GM20431 (cell line): Measurements from ENCODE around the gene SOCS6.

ENCODE experiments used
- in situ Hi-C: fragments of 300-500 bp; cut with MseI, MboI; formaldehyde crosslinking; loops from one replicate; pipeline ENCODE4 v1.15.0; 2020; ENCODE audit warnings: low sequenced_read_pairs; ENCODE audit not compliant: unreplicated experiment

The SOCS6 gene

DNA sequence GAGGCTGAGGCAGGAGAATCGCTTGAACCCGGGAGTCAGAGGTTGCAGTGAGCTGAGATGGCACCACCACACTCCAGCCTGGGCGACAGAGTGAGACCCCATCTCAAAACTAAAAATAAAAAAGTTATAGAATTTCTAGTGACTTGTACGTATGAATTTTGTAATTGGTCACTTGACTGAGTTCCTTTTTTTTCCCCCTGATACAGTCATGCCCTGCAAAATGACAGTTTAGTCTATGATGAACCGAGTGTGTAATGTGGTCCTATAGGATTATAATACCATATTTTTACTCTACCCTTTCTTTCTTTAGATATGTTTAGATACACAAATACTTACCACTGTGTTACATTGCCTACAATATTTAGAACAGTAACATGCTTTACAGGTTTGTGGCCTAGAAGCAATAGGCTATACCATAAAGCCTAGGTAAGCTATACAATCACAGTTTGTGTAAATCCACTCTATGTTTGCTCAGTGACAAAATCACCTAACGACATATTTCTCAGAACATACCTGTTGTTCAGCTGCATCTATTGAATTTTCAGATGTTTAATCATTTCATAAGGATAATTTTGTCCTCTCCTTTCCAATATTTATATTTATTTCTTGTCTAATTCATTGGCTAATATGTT lies 25.4 kb downstream of the SOCS6 start:
- in situ Hi-C loops, result no loop called here

DNA sequence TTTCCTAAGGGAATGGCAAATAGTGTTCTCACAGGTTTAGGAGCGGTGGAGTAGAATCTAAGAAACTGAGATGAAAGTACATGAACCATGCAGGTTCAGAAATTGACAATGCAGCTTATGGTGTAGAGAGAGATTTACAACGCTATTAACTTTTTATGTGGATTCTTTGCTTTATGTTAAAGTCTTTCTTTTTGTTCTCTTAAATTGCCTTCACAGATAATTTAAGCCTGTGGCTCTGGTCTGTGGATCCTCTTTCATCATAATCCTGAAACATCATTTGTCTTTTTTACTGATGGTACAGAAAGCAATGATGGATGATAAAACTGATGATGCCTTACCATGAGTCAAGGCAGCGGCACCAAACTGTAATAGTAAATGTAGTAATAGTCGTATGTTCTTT lies 30.3 kb downstream of the SOCS6 start:
- in situ Hi-C loops, result no loop called here

GRCh38 chr18:70321616-70322015 lies 32.8 kb downstream of the SOCS6 start:
- in situ Hi-C loops, result no loop called here

- in situ Hi-C loops, result no loop called here
These were observed 33.5 kb downstream of the SOCS6 start for GRCh38 chr18:70322385-70322784.

- in situ Hi-C loops, result no loop called here
These were observed 34.1 kb downstream of the SOCS6 start for GRCh38 chr18:70322928-70323327.

GRCh38 chr18:70324897-70325296 lies 36.1 kb downstream of the SOCS6 start:
- in situ Hi-C loops, result no loop called here

DNA sequence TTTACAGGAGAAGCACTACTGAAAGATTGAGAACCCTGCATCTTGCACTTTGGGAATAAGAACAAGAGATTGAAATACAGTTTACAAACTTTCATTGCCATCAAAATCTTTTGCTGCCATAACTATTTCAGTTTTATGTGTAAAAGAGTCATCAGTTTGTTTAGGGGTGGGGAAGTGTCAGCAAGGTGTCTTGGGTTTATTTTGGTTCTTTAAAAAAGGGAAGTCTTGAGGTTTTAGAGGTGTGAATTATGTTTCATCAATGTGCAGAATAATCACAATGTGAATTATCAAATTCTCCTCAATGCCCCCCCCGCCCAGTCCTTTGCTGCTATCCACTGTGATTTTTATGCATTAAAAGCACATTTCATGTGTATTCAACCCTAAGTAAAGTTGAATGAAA lies 37.4 kb downstream of the SOCS6 start:
- in situ Hi-C loops, result no loop called here

GRCh38 chr18:70328169-70328568 lies 39.3 kb downstream of the SOCS6 start:
- in situ Hi-C loops, result no loop called here

GRCh38 chr18:70329071-70329470 lies 40.2 kb downstream of the SOCS6 start:
- in situ Hi-C loops, result no loop called here

DNA sequence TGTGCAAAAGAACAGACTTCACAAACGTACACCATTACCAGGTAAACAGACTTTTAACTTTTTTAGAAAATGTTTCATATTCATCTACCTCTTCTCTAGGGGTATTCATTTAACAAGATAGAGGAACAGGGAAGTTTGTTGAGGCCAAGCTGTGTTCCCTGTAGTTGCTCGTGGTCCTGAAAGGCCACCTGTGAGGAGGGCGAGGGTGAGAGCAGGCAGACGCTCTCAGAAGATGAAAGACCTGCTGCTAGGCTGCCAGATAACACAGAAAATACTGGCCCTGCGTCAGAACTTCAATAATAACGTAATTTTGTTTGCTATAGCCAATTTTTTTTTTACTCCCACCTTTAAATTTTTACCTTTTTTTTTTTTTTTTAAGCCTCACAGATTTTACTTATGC lies 42.0 kb downstream of the SOCS6 start:
- in situ Hi-C loops, result no loop called here

DNA sequence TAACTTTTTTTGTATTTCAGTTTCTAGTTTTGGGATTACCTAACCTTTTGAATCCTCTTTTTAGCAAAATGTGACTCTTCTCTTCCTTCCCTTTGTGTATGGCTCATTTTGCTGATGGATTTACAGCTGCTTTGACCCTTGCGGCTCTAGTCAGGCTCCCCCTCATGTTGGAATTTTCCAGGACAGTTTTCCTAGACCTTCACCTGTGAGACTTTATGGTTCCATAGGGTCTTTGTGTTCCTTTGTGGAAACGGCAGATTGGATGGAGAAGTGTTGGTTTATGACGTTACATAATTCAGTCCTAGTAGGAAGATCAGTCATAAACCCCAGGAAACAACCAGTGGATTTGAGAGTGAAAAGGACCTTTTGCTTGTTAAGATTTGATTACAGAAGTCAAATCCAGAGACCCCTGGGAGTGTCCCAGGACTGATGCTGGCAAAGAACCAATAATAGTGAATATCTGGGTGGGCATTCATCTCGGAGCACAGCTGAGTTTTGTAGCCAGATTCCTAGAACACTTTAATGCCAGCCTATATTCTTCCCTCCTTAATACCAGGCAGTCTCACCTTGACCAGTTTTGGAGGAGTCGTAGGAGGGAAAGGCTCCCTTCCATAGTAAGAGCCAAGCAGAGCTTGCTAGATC lies 42.7 kb downstream of the SOCS6 start:
- in situ Hi-C loops, result no loop called here

DNA sequence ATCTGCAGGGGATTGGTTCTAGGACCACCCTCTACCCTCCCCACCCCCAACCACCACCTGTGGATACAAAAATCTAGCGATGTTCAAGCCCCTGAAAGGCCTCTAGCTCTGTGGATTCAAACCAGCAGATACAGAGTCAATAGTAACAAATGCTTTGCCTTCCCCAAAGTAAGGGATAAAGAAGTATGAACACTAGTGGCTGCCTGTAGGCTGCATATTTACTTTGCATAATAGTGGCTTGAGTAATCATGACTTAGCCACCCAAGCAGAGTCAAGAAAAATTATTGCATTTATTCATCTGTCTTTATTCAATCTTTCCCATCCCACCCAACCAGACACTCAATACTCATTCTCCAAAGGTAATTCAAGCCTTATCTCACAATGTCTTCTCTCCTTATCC lies 43.8 kb downstream of the SOCS6 start:
- in situ Hi-C loops, result no loop called here

DNA sequence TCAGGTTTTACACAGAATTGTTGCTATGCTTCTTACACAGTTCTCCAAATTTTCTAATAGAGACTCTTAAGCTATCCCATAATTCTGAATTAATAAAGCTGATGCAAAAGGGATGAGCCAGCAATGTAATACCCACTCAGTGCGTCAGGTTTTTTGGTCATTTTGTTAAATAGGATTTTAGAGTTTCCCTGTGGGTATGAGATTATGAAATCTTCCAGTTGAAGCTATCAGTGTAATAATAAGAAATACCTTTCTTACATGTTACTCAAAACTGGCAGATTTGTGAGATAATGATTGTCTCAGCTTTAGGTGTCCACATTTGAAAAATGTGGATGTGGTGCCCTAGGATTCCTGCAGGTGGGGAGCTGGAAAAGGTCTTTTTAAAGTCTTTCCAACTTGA lies 44.5 kb downstream of the SOCS6 start:
- in situ Hi-C loops, result no loop called here

GRCh38 chr18:70333757-70334156 lies 44.9 kb downstream of the SOCS6 start:
- in situ Hi-C loops, result no loop called here

- in situ Hi-C loops, result no loop called here
These were observed 45.4 kb downstream of the SOCS6 start for GRCh38 chr18:70334264-70334663.

- in situ Hi-C loops, result no loop called here
These were observed 46.0 kb downstream of the SOCS6 start for GRCh38 chr18:70334728-70335329.

DNA sequence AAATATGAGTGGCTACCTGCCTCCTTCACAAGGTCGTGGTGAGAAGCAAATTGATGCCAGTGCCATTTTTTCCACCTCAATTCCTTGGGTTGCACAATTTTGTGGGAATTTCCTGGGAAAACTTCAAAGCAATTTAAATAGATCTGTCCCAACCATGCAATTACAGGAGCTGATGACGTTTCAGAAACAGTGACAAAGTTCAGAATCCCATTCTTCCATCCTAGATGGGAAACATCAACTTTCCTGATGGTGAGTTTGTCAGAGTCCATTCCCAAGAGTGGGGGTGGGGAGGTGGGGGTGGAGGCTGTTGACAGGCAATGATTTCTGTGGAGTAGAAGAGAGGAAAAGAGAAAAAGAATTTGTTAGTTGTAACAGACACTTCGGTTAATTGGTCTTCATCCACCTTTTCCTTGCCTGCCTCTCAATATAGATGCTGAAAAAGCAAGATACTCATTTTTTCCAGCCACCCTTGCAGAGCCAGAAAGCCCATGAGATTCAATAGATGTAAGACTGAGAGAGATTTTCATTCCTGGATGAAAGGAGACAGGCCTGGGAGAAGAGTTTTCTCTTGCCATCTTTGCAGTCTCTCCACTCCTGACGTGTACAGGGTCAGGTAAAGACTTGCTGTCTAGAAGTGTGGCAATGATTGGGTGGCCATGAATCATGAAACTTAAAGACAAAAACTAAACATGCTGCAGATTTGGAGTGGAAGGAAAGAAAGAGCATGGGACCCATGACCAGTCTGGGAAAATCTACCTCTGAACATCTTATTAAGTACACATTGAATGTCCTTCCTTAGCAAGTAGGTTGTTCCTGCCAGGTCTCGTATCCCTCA lies 47.3 kb downstream of the SOCS6 start:
- in situ Hi-C loops, result no loop called here

- in situ Hi-C loops, result no loop called here
These were observed 48.5 kb downstream of the SOCS6 start for GRCh38 chr18:70337139-70337972.

GRCh38 chr18:70338890-70339289 lies 50.0 kb downstream of the SOCS6 start:
- in situ Hi-C loops, result no loop called here

- in situ Hi-C loops, result no loop called here
These were observed 51.1 kb downstream of the SOCS6 start for GRCh38 chr18:70339915-70340314.
